ENCODE measurements around the gene OLA1.

OLA1 gene

GRCh38 chr2:174025271-174026121, 222.8 kb downstream of the OLA1 start:
- TF ChIP-seq GATA3 (IDR thresholded peaks at IDR 0.05; ENCODE audit: low read depth, low read length) = no peak
- TF ChIP-seq GATA2 (IDR thresholded peaks at IDR 0.05; ENCODE audit: low read depth, low read length) = peak; percentile 72

DNA sequence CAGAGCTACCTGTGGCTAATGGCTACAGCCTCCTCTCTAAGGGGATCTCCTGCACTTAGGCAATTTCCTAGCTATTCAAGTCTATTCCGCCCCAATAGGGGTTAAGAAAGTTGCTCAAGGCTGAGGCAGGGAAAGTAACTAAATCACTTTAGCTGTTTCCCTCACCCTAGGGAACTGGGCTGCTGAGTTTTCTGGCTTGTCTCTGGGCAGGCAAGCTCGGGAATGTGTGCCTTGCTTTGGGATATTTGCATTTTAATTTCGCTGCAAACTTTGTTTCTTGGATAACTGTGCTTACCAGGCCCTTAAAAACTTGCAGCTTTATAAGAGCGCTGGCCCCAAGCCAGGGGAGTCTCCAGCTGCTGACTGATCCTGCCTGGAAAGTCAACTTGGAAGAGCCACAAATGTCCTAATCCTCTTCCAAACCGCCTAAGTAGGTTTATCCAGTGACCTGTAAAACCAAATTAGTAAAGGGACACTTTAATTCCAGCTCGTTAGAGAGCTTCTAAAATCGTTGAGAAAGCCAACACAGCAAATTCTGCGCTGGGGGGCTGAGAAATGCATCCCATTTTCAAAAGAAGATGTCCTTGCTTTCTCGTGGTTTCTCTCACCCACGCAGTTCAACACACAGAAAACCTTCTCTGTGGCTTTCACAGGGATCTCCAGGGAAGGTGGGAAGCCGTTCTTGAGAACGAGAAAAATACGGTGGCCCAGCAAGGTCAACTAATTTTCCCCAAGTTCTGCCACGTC, 223.6 kb downstream of the OLA1 start:
- no peak for TF ChIP-seq GATA2 (IDR thresholded peaks at IDR 0.05; ENCODE audit: low read depth, low read length)
- no peak for TF ChIP-seq GATA3 (IDR thresholded peaks at IDR 0.05; ENCODE audit: low read depth, low read length)

DNA sequence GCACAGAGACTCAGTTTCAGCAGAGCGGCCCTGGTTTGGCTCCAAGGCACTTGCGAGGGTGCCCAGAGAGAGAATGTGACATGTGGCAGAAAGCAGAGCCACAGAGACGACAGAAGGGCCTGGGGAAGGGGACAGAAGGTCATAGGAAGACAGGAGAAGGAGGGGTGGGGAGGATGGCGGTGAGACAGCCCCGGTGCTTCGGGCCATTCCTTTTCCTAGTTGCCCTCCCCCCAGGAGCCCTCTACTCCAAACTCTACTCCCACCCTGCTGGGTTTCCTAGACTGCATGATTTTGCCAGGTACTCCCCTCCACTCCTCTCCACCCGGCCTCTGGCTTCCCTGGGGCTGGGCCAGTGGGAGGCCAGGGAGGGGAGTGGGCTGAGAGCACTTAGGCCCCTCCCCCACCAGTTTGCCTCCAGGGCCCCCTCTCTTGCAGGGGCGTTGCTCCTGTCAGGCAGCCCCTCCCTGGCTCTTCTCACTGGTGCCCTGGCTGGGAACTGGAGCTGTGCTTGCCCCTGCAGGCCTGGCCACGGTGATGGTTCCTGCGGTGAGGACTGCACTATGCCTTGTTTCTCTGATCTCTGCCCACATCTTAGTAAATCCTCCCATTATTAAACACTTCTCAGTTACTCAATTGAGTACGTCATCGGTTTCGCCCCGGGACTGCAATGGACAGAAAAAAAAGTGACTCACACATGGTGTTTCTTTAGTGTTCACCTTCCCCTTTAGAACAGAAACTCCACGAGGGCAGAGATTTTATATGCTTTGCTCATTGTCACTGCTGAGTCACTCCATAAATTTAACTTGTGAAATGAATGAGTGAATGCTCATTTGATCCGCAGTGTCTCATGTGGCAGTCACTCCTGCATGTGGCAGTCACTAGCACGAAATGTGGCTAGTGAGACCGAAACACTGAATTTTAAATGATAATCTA, 224.5 kb downstream of the OLA1 start:
- TF ChIP-seq GATA2 (IDR thresholded peaks at IDR 0.05; ENCODE audit: low read depth, low read length) = 0 out of 2 replicates have a peak, but pooled peaks have one; percentile 12
- no peak for TF ChIP-seq GATA3 (IDR thresholded peaks at IDR 0.05; ENCODE audit: low read depth, low read length)
